Breast epithelium (tissue), 4 donors: ENCODE results near the gene PMEL. TPM values are rescaled to one million over a fixed set of nuclear protein-coding genes. Genes with fewer than 3 reads are reported as not detected.

Source experiments
- DNase-seq, 2 donors: peaks; one replicate each; pipeline ENCODE4 v3.0.0-alpha.2; 2019; ENCODE audit warnings: low spot score in 2 of 2
- H3K27ac ChIP-seq, 2 donors: fragments of 200-600 bp; sonication (generic) in 1 of 2; one replicate each; pipeline ENCODE4 v1.5.1; 2016 to 2019; ENCODE audit warnings: mild to moderate bottlenecking in 1 of 2
- H3K27me3 ChIP-seq, 2 donors: fragments of 200-600 bp; sonication (generic) in 1 of 2; one replicate each; pipeline versions ENCODE4 v1.5.1 to v1.6.0; 2017 to 2019; ENCODE audit warnings: control low read depth in 1 of 2, mild to moderate bottlenecking in 1 of 2
- H3K36me3 ChIP-seq: fragments of 200-600 bp; one replicate; pipeline ENCODE4 v1.5.1; 2019
- H3K4me1 ChIP-seq, 2 donors: fragments of 200-600 bp; sonication (generic); one replicate each; pipeline ENCODE4 v1.5.1; 2016 to 2019; ENCODE audit warnings: control low read depth in 1 of 2
- H3K4me3 ChIP-seq, 3 donors: fragments of 200-600 bp; sonication (generic); 1 replicate in 2 of 3; 2 replicates in 1 of 3; pipeline ENCODE4 v1.5.1; 2016 to 2019; ENCODE audit warnings: mild to moderate bottlenecking in 3 of 3, moderate library complexity in 2 of 3
- H3K9me3 ChIP-seq, 2 donors: fragments of 200-600 bp; sonication (generic) in 1 of 2; one replicate each; pipeline ENCODE4 v1.5.1; 2016 to 2019; ENCODE audit warnings: control low read depth in 1 of 2
- CTCF ChIP-seq, 3 donors: fragments of 450-650 bp; IDR thresholded peaks; one replicate each; pipeline ENCODE4 v1.5.1; 2016 to 2017; ENCODE audit warnings: antibody characterized with exemption in 3 of 3, mild to moderate bottlenecking in 3 of 3, moderate library complexity in 3 of 3
- POLR2A ChIP-seq: fragments of 450-650 bp; IDR thresholded peaks from one replicate; pipeline ENCODE4 v1.6.1; 2016; ENCODE audit warnings: antibody characterized with exemption, mild to moderate bottlenecking, moderate library complexity
- POLR2AphosphoS5 ChIP-seq, 3 donors: sonication (generic); formaldehyde crosslinking; IDR thresholded peaks; one replicate each; pipeline ENCODE4 v1.6.1; 2017; ENCODE audit warnings: antibody characterized with exemption in 3 of 3
- intact Hi-C: fragments of 100-400 bp; cut with DNase I; formaldehyde crosslinking; loops from one replicate; pipeline ENCODE4 v1.15.1; 2023; ENCODE audit warnings: low total_unique reads
- total RNA-seq, 3 donors: library from RNA; depleted of rRNA; stranded (reverse); fragments of >200 nt; gene quantifications; one replicate each; pipeline ENCODE4 v1.1.0, GENCODE V29; 2016

Gene PMEL
- total RNA-seq, 3 donors from 2014 or later = 4.7 to 18.7 (median 7.4) TPM

GRCh38 chr12:55935738-55936151 lies 30.1 kb downstream of the PMEL start:
- TF ChIP-seq POLR2AphosphoS5 (IDR thresholded peaks at IDR 0.05) = no peak
- no peak for TF ChIP-seq CTCF (IDR thresholded peaks at IDR 0.05)
- no peak for TF ChIP-seq POLR2A
- DNase-seq = no peak
- H3K4me3 ChIP-seq = peak overlapping the region; percentile 26 to 53 (median 35)
- no peaks in the 10 kb centered on the region for H3K9me3 ChIP-seq
- no peaks in the 10 kb centered on the region for H3K36me3 ChIP-seq
- H3K27me3 ChIP-seq = no peaks in the 10 kb centered on the region
- intact Hi-C loops = loop anchor here (5.0 to 10.0 kb wide), 2 partner anchors 101 to 193 kb away; partner anchors contain the start of gene GDF11
- peaks cover 4 to 19% of the 10 kb centered on the region in 2 donors for H3K4me1 ChIP-seq
- H3K27ac ChIP-seq = peak overlapping the region; percentile 54 to 69

GRCh38 chr12:55934773-55935172 lies 31.1 kb downstream of the PMEL start:
- Histone ChIP-seq H3K4me3 (no peak overlapping the region), H3K27ac (no peak overlapping the region), H3K9me3 (no peaks in the 10 kb centered on the region), H3K36me3 (no peaks in the 10 kb centered on the region), H3K4me1 (peaks cover 4 to 20% of the 10 kb centered on the region in 2 donors), H3K27me3 (no peaks in the 10 kb centered on the region)
- TF ChIP-seq POLR2A (no peak), CTCF (IDR thresholded peaks at IDR 0.05) (no peak), POLR2AphosphoS5 (IDR thresholded peaks at IDR 0.05) (no peak)
- intact Hi-C loops = loop anchor here (5.0 to 10.0 kb wide), 2 partner anchors 100 to 192 kb away; partner anchors contain the start of gene GDF11
- DNase-seq = no peak

GRCh38 chr12:55933799-55934742 lies 31.8 kb downstream of the PMEL start:
- H3K36me3 ChIP-seq = no peaks in the 10 kb centered on the region
- H3K4me1 ChIP-seq = peaks cover 4 to 20% of the 10 kb centered on the region in 2 donors
- H3K27me3 ChIP-seq = no peaks in the 10 kb centered on the region
- TF ChIP-seq POLR2A = no peak
- TF ChIP-seq CTCF (IDR thresholded peaks at IDR 0.05) = no peak
- no peak for TF ChIP-seq POLR2AphosphoS5 (IDR thresholded peaks at IDR 0.05)
- no peak overlapping the region for H3K27ac ChIP-seq
- H3K4me3 ChIP-seq = no peak overlapping the region
- intact Hi-C loops = loop anchor here (10.0 kb wide), 1 partner anchor 99 kb away; no protein-coding TSS in a partner anchor
- DNase-seq = no peak
- H3K9me3 ChIP-seq = no peaks in the 10 kb centered on the region

- Histone ChIP-seq H3K27me3 (no peaks in the 10 kb centered on the region), H3K4me3 (peak overlapping the region in 2 of 3 donors; percentile 79 to 96), H3K4me1 (peaks cover 4 to 20% of the 10 kb centered on the region in 2 donors), H3K36me3 (no peaks in the 10 kb centered on the region), H3K9me3 (no peaks in the 10 kb centered on the region), H3K27ac (peak overlapping the region in 1 of 2 donors; percentile 85)
- intact Hi-C loops = loop anchor here (10.0 kb wide), 1 partner anchor 98 kb away; no protein-coding TSS in a partner anchor
- DNase-seq = no peak
- no peak for TF ChIP-seq POLR2AphosphoS5 (IDR thresholded peaks at IDR 0.05)
- TF ChIP-seq CTCF (IDR thresholded peaks at IDR 0.05) = no peak
- TF ChIP-seq POLR2A = no peak
Observed at GRCh38 chr12:55933169-55933798, 32.6 kb downstream of the PMEL start.
